Stimulated activated effector memory CD8-positive, alpha-beta T cell treated with anti-CD3 and anti-CD28 coated beads, Interleukin-12 subunit alpha, Interleukin-12 subunit beta, amount 100 ng/mL, for 72 hours (primary cell): ENCODE results near the gene HSD11B2.

ENCODE experiments used
- ATAC-seq: fragments of 150-1000 bp; cut with Tn5 transposase; 2 replicates; pipeline ENCODE4 v1.10.0; 2021
- DNase-seq, 2 donors: peaks; one replicate each; pipeline ENCODE4 v3.0.0; 2021 to 2022; ENCODE audit warnings: low spot score in 2 of 2
- H3K27ac Mint-ChIP-seq: one replicate; pipeline ENCODE4 v1.8.0; 2022; ENCODE audit warnings: mild to moderate bottlenecking, mixed read lengths
- H3K36me3 Mint-ChIP-seq: one replicate; pipeline ENCODE4 v1.8.0; 2022; ENCODE audit warnings: mild to moderate bottlenecking, mixed read lengths
- H3K4me1 Mint-ChIP-seq: one replicate; pipeline ENCODE4 v1.8.0; 2022; ENCODE audit warnings: mixed read lengths
- H3K4me3 Mint-ChIP-seq: one replicate; pipeline ENCODE4 v1.8.0; 2022; ENCODE audit warnings: mild to moderate bottlenecking, mixed read lengths
- H3K9me3 Mint-ChIP-seq: one replicate; pipeline ENCODE4 v1.8.0; 2022; ENCODE audit warnings: mixed read lengths

The HSD11B2 gene

DNA sequence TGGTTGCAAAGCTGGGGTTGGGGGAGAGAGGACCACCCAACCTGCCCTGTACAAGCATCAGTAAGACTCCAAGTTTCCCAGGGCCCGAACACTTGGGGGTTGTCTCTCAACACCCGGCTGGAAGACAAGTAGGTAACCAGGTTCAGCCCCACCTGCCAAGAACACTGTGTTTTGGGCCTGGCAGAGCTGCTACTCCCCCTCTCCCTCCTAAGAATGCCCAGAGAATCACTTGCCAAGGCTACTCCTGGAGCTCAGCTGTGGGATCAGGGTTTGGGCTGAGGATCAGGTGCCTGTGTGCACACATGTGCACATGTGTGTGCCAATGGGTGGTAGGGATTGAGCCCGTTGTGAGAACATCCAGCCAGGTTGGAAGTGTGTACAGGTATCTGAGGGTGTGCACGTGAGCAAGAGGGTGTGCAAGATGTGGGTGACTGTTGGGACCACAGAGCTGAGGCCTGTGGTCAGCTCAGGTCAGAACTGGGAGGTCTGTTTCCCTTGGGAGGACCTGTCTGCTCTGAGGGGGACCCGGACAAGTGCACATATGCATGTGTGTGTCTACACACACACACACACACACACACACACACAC, 2.3 kb downstream of the HSD11B2 start:
- Mint-ChIP-seq H3K36me3 (peaks cover 10% of the 10 kb centered on the region), H3K9me3 (no peaks in the 10 kb centered on the region), H3K4me3 (no peak overlapping the region), H3K27ac (peak overlapping the region; percentile 24), H3K4me1 (peaks cover 25% of the 10 kb centered on the region)
- ATAC-seq (no peak), DNase-seq (no peak)

- peaks cover 26% of the 10 kb centered on the region for H3K4me1 Mint-ChIP-seq
Measured at GRCh38 chr16:67435758-67436164, 4.8 kb downstream of the HSD11B2 start.

DNA sequence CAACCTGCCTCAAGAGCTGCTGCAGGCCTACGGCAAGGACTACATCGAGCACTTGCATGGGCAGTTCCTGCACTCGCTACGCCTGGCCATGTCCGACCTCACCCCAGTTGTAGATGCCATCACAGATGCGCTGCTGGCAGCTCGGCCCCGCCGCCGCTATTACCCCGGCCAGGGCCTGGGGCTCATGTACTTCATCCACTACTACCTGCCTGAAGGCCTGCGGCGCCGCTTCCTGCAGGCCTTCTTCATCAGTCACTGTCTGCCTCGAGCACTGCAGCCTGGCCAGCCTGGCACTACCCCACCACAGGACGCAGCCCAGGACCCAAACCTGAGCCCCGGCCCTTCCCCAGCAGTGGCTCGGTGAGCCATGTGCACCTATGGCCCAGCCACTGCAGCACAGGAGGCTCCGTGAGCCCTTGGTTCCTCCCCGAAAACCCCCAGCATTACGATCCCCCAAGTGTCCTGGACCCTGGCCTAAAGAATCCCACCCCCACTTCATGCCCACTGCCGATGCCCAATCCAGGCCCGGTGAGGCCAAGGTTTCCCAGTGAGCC, 5.8 kb downstream of the HSD11B2 start:
- ATAC-seq (no peak), DNase-seq (no peak)
- no peak overlapping the region for H3K4me3 Mint-ChIP-seq
- peaks cover 28% of the 10 kb centered on the region for H3K36me3 Mint-ChIP-seq
- H3K4me1 Mint-ChIP-seq = peaks cover 26% of the 10 kb centered on the region
- H3K27ac Mint-ChIP-seq = peak overlapping the region; percentile 88
- no peaks in the 10 kb centered on the region for H3K9me3 Mint-ChIP-seq

More at GRCh38 chr16:67435758-67436164, 4.8 kb downstream of the HSD11B2 start:
- no peak overlapping the region for H3K27ac Mint-ChIP-seq
- H3K4me3 Mint-ChIP-seq = no peak overlapping the region
- no peaks in the 10 kb centered on the region for H3K9me3 Mint-ChIP-seq
- ATAC-seq (no peak), DNase-seq (no peak)
- peaks cover 25% of the 10 kb centered on the region for H3K36me3 Mint-ChIP-seq

DNA sequence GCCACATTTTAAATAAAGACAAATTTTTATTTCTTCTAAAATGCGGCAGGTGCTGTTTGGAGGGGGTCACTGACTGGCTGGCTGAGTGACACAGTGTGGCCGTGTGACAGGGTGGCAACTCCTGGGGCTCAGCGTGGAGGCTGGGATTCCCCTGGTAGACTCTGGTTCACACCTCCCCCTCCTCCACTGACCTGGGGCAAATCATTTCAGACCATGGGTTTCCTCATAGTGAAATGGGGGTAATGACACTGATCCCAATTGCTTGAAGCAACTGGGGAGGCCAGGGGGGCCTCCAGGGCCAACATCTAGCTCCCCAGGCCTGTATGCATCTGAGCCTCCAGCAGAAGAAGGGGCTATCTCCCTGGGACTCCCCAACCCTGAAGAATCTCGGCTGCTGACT, 6.6 kb downstream of the HSD11B2 start:
- DNase-seq (peak in 1 of 2 donors; percentile 68), ATAC-seq (peak; percentile 89)
- Mint-ChIP-seq H3K4me1 (peaks cover 26% of the 10 kb centered on the region), H3K4me3 (peak overlapping the region; percentile 34), H3K36me3 (peaks cover 31% of the 10 kb centered on the region), H3K27ac (peak overlapping the region; percentile 88), H3K9me3 (no peaks in the 10 kb centered on the region)

DNA sequence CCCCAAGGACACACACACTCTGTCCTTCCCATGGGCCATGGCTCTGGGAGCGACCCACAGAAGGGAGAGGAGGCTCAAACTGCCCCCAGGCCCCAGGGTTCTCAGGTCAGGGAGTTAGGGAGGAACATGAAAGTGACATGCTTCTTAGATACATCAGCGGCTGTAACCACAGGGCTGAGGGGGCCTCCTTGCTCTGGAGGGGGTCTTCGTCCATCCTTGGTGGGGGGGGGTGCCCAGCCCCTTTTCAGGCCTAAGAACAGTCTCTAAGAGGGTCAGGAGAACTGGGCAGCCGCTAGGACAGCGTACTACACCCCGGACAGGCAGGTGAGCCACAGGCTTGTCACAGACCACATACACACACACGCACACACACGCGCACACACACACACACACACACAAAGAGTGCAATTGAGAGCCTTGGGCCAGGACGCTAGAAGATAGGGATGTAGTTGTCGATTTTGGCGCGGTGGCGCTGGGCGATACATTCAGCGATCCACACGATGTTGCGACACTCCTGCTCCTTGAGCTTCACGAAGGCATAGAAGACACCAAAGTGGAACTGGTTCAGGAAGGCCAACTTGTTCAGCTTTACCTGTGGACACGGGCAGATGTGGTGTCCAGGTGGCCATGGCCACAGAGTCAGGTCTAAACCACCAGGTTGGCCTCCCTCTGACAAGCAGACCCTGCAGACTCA, 7.3 kb downstream of the HSD11B2 start:
- Mint-ChIP-seq H3K4me1 (peaks cover 26% of the 10 kb centered on the region), H3K9me3 (no peaks in the 10 kb centered on the region), H3K4me3 (peak overlapping the region; percentile 34), H3K36me3 (peaks cover 31% of the 10 kb centered on the region), H3K27ac (peak overlapping the region; percentile 88)
- ATAC-seq (no peak), DNase-seq (no peak)

DNA sequence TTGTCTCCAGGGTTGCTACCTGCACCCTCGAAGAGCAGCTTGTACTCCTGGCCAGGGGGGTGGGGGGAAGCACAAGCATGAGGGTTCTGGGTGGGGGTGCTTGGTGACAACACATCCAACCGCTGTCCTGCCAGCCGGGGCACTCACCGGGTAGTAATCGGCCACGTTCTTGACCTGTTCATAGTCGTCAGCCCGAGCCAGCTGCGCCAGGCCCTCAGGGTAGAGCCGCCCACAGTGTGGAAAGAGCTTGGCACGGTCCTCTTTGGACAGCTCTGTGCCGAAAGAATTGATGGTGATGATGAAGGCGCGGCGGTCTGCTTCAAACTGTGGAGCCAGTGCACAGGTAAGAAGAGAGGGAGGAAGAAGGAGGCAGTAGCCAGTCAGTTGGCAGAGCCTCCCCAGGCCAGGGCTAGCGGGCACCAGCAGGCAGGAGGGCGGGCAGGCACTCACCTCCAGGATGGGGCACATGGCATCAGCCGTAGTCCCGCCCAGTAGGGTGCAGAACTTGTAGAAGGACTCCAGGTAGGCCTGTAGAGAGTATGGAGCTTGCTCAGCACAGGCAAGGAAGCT, 8.0 kb downstream of the HSD11B2 start:
- H3K4me1 Mint-ChIP-seq = peaks cover 26% of the 10 kb centered on the region
- H3K4me3 Mint-ChIP-seq = no peak overlapping the region
- peaks cover 33% of the 10 kb centered on the region for H3K36me3 Mint-ChIP-seq
- peak overlapping the region; percentile 88 for H3K27ac Mint-ChIP-seq
- ATAC-seq (no peak), DNase-seq (no peak)
- no peaks in the 10 kb centered on the region for H3K9me3 Mint-ChIP-seq

GRCh38 chr16:67441271-67441753, 10.4 kb downstream of the HSD11B2 start:
- H3K4me3 Mint-ChIP-seq = no peak overlapping the region
- peaks cover 35% of the 10 kb centered on the region for H3K36me3 Mint-ChIP-seq
- no peaks in the 10 kb centered on the region for H3K9me3 Mint-ChIP-seq
- peak overlapping the region; percentile 63 for H3K27ac Mint-ChIP-seq
- DNase-seq (no peak), ATAC-seq (no peak)
- H3K4me1 Mint-ChIP-seq = peaks cover 28% of the 10 kb centered on the region

DNA sequence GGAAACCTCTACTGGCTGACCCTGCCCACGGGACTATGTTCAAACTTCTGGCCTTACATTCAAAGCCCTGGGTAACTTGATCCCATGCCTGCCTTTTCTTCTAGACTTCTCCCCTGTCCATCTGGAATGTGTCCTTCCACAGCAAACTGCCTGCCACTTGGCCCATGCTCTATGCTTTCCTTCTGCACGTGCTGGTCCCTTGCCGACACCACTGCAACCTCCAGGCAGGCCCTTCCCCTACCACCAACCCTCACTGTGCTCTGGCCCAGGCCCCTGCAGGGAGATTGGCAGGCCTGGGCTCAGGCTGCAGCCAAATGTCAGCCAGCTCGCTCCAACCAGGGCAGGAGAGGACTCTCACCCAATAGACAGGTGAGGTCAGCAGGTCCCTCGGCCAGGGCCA, 11.0 kb downstream of the HSD11B2 start:
- Mint-ChIP-seq H3K27ac (peak overlapping the region; percentile 63), H3K4me1 (peaks cover 31% of the 10 kb centered on the region), H3K36me3 (peaks cover 35% of the 10 kb centered on the region), H3K4me3 (no peak overlapping the region), H3K9me3 (no peaks in the 10 kb centered on the region)
- no peak for DNase-seq
- no peak for ATAC-seq

DNA sequence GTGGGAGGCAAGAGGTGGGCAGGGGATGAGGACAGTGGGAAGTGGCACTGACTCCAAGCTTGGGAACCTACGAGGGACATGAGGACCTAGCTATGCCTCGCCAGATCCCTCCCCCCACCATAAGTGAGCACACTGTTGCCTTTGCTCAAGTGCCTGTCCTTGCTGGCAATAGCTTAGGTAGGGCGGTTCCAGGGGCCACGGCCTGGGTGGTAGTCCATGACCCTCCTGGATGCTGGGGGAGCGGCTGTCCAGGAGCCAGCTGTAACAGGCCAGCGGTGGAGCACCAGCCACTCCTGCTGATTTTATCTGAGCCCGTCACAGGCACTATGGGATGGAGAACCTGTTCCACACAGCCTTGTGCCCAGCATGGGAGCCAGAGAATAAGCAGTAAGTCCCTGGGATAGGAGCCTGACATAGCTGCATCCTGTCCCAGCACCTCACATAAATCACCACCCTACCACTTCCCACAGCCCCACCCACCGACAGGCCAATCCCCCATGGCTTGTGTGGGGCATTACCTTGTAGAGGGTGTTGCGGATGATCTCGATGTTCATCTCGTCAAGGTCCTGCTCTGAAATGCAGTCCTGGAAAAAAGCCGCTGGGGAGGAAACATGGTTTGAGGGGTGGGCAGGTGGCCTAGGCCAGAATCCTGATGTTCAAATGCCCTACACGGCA, 11.8 kb downstream of the HSD11B2 start:
- H3K27ac Mint-ChIP-seq = no peak overlapping the region
- no peak overlapping the region for H3K4me3 Mint-ChIP-seq
- no peak for DNase-seq
- H3K9me3 Mint-ChIP-seq = no peaks in the 10 kb centered on the region
- H3K36me3 Mint-ChIP-seq = peaks cover 31% of the 10 kb centered on the region
- ATAC-seq = no peak
- peaks cover 28% of the 10 kb centered on the region for H3K4me1 Mint-ChIP-seq

- DNase-seq (no peak), ATAC-seq (no peak)
- Mint-ChIP-seq H3K36me3 (peaks cover 25% of the 10 kb centered on the region), H3K4me3 (no peak overlapping the region), H3K4me1 (peaks cover 27% of the 10 kb centered on the region), H3K9me3 (no peaks in the 10 kb centered on the region), H3K27ac (no peak overlapping the region)
Measured at GRCh38 chr16:67443265-67443664, 12.3 kb downstream of the HSD11B2 start.

DNA sequence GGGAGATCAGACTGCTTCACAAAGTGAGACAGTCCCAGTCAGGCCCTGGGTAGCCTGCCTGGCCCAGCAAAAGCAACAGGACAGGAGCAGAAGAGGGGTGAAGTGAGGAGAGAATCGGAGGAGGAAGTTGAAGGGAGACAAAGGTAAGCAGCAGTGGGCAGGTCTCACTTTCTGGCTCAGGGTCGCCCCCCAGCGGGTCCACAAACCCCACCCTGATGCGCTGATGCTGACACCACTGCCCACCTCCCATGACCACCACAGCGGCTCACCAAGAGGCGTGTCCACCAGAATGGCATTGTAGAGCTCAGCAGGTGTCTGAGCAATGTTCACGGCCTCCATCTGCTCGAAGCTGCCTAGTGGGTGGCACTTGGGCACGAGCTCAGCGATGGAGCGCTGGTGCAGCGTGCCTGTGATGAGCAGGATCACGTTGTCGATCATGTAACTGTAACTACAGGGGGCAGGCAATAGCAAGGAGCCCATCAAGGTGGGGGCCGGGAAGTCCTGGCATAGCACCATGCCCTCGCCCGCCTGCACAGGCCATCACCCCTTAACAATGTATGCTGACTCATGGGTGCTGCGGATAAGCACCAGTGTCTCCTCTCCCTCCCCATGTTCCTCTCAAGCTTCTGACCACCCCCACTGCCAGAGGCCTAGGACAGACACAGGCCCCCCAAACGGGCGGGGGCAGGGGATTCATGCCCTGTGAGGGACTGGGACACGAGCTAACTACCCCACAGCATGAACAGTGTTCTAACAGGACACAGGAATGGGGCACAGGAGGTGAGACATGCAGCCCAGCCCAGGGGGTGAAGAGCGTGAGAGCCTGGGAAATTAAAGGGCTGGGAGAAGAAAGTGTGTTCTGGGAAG, 13.6 kb downstream of the HSD11B2 start:
- no peak for ATAC-seq
- Mint-ChIP-seq H3K36me3 (peaks cover 13% of the 10 kb centered on the region), H3K4me1 (peaks cover 24% of the 10 kb centered on the region), H3K4me3 (no peak overlapping the region), H3K27ac (peak overlapping the region; percentile 71), H3K9me3 (no peaks in the 10 kb centered on the region)
- DNase-seq = no peak

DNA sequence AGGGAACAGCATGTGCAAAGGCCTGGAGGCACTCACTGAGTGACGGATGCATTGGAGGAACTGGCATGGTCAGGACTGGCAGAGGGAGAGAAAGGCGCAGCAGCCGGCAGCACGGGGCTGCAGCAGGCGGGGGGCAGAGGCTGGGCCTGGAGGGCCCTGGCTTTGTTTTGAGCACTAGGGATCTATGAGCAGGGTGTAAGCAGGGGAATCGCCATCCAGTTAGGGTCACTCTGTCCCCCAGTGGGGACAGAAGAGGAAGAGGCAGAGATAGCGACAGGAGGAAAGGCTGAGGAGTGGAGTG, 14.2 kb downstream of the HSD11B2 start:
- Mint-ChIP-seq H3K27ac (peak overlapping the region; percentile 71), H3K36me3 (peaks cover 10% of the 10 kb centered on the region), H3K4me1 (peaks cover 27% of the 10 kb centered on the region), H3K9me3 (no peaks in the 10 kb centered on the region), H3K4me3 (no peak overlapping the region)
- DNase-seq = no peak
- no peak for ATAC-seq

GRCh38 chr16:67445441-67445912, 14.6 kb downstream of the HSD11B2 start:
- Mint-ChIP-seq H3K4me1 (peaks cover 31% of the 10 kb centered on the region), H3K9me3 (no peaks in the 10 kb centered on the region), H3K36me3 (peaks cover 10% of the 10 kb centered on the region), H3K4me3 (no peak overlapping the region), H3K27ac (peak overlapping the region; percentile 71)
- no peak for DNase-seq
- no peak for ATAC-seq
